ENCODE results near the gene COL25A1.

DNA sequence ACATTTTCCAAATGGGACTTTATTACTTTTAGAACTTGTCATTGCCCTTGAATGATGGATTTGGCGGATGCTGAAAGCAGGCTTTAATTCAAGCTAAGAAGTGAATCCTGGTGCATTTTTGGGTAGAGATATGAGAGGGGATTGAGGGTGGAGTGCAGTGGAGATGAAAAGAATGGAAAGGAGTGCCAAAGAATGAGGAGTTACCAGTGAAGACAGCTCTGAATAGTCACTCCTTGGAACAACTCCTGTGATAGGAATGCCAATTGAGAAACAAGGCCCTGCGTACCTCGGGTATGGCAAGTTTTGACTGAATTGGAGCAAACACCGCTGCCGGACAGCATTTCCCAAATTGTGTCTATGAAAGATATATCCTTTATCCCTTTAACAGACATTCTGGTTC, 503.2 kb downstream of the COL25A1 start:
- TF ChIP-seq EZH2 (IDR thresholded peaks at IDR 0.05; ENCODE audit: insufficient read depth, poor library complexity, severe bottlenecking) (no peak), EZH2phosphoT487 (IDR thresholded peaks at IDR 0.05; ENCODE audit: insufficient read depth, low read depth) (no peak)
